OCI-M2 (cell line): Measurements from ENCODE around the gene SOD2.
"Not testable (repeated sequence)": the region's sequence is repeated elsewhere in the genome, so short reads cannot be mapped to it uniquely, and the experiment has no call there.

Source experiments
- DNase-seq: peaks from one replicate; lab custom pipeline; 2025; ENCODE audit not compliant: unreplicated experiment; lab: John Stamatoyannopoulos, UW

The SOD2 gene

GRCh38 chr6:159693128-159693893 lies at the start of gene SOD2:
Gene SOD2, minus strand, starts transcription at chr6:159693241. Its CDS starts 74 bp downstream, at chr6:159693167.
- DNase-seq: peak; percentile 71

GRCh38 chr6:159742165-159742564 lies 49.1 kb upstream of the SOD2 start:
- DNase-seq: no peak

GRCh38 chr6:159739341-159739740 lies 46.3 kb upstream of the SOD2 start:
- DNase-seq: no peak

- DNase-seq: no peak
These were observed 43.9 kb upstream of the SOD2 start for GRCh38 chr6:159736908-159737307.

GRCh38 chr6:159733395-159733794 lies 40.4 kb upstream of the SOD2 start:
- DNase-seq: not testable (repeated sequence)

GRCh38 chr6:159732550-159732949 lies 39.5 kb upstream of the SOD2 start:
- not testable (repeated sequence) for DNase-seq

- no peak for DNase-seq
These were observed 37.3 kb upstream of the SOD2 start for GRCh38 chr6:159730332-159730676.

GRCh38 chr6:159729598-159730331 lies 36.7 kb upstream of the SOD2 start:
- DNase-seq: no peak

- no peak for DNase-seq
These were observed 35.5 kb upstream of the SOD2 start for GRCh38 chr6:159728531-159728964.

GRCh38 chr6:159727717-159728445 lies 34.8 kb upstream of the SOD2 start:
- no peak for DNase-seq

- no peak for DNase-seq
These were observed 34.1 kb upstream of the SOD2 start, which contains the start of gene WTAP for GRCh38 chr6:159726918-159727716. Gene WTAP, plus strand, starts transcription at chr6:159727506. Its CDS starts 8,760 bp downstream, at chr6:159736266.

GRCh38 chr6:159726255-159726917 lies 33.3 kb upstream of the SOD2 start:
- peak; percentile 69 for DNase-seq

- DNase-seq: not testable (repeated sequence)
These were observed 32.2 kb upstream of the SOD2 start for GRCh38 chr6:159725208-159725607.

- no peak for DNase-seq
These were observed 31.7 kb upstream of the SOD2 start for GRCh38 chr6:159724778-159725177.

GRCh38 chr6:159723259-159723658 lies 30.2 kb upstream of the SOD2 start:
- DNase-seq: no peak

- no peak for DNase-seq
These were observed 29.6 kb upstream of the SOD2 start for GRCh38 chr6:159722655-159723054.

- DNase-seq: not testable (repeated sequence)
These were observed 28.9 kb upstream of the SOD2 start for GRCh38 chr6:159721981-159722380.

GRCh38 chr6:159720708-159721107 lies 27.7 kb upstream of the SOD2 start:
- no peak for DNase-seq

- no peak for DNase-seq
These were observed 26.2 kb upstream of the SOD2 start for GRCh38 chr6:159719287-159719686.

- no peak for DNase-seq
These were observed 25.6 kb upstream of the SOD2 start for GRCh38 chr6:159718634-159719033.
